CD4-positive, alpha-beta T cell treated with Interleukin-6 for 4 hours (primary cell): ENCODE data around the gene KLHL3.
"Not testable (repeated sequence)": the region's sequence is repeated elsewhere in the genome, so short reads cannot be mapped to it uniquely, and the experiment has no call there.

Experiments used
- DNase-seq: peaks from one replicate; pipeline ENCODE4 v3.0.0-alpha.2; 2020; ENCODE audit warnings: mixed read lengths

The KLHL3 gene, protein sequence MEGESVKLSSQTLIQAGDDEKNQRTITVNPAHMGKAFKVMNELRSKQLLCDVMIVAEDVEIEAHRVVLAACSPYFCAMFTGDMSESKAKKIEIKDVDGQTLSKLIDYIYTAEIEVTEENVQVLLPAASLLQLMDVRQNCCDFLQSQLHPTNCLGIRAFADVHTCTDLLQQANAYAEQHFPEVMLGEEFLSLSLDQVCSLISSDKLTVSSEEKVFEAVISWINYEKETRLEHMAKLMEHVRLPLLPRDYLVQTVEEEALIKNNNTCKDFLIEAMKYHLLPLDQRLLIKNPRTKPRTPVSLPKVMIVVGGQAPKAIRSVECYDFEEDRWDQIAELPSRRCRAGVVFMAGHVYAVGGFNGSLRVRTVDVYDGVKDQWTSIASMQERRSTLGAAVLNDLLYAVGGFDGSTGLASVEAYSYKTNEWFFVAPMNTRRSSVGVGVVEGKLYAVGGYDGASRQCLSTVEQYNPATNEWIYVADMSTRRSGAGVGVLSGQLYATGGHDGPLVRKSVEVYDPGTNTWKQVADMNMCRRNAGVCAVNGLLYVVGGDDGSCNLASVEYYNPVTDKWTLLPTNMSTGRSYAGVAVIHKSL

DNA sequence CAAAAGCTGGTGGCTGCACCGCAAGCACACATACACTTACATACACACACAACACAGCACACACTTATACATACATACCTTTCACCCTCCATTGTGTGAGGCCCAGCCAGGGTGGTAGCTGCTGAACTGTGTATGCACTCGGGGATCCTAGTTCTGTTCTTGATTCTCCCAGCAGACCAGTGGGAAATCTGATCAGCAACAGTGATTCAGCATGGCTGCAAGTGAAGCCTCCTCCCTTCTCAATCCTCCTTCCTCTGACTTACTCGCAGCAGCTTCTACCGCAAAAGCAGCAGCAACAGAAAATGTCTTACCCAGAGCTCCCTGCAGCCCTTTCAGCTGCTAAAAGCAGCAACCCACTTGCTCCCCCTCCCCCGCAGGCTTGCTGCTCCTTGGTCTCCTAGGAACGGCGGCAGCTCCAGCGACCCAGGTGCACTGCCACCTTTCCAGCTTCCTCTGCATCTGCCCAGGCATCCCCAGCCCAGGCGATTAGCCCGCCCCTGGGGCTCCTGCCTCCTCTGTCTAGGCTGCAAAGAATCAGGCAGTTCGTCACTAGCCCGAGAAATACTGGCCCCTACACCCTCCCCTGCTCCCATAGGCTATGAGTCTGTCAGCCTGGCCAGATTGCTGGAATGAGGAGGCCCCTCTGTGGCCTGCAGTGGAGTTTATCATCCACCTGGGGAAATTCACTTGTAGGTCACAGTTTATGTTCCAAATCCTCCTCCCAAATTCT is at the start of gene KLHL3:
TSS of gene KLHL3 (minus strand) at position 535 of the 730 bp plus-strand sequence. CDS start at position 92, 443 bp downstream.
- DNase-seq, result peak; percentile 65

DNA sequence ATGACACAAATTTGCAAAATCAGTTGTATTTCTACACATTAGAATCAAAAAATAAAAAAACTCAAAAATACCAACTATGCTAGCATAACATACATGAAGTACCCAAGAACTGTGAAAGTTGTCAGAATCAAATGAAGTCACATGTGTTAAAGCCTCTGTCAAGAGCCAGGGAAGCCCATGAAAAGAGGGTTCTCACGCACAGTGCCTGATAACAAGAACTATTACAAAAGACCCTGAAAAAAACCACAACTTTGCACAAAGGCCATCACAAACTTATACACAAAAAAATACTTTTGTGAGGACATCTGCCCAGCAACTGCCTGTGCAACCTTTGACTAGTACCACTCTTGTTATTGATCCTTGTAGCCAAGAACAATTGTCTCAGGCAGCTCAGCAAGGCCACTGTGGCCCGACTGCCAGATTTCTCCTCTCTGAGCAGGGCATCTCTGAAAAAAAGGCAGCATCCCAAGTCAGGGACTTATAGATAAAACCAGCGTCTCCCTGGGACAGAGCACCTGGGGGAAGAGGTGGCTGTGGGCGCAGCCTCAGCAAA is 47.2 kb upstream of the KLHL3 start:
- DNase-seq, result no peak

DNA sequence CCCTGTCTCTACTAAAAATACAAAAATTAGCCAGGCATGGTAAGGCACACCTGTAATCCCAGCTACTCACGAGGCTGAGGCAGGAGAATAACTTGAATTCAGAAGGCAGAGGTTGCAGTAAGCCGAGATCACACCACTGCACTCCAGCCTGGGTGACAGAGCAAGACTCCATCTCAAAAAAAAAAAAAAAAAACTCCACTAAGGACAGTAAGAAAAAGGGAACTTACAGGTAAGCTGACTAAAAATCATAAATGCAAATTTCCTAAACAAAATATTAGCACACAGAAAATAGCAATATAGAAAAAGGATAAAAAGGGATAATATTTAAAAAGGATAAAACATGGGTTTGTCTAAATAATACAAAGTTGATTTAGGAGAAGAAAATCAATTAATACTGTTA is 46.2 kb upstream of the KLHL3 start:
- DNase-seq, result no peak

DNA sequence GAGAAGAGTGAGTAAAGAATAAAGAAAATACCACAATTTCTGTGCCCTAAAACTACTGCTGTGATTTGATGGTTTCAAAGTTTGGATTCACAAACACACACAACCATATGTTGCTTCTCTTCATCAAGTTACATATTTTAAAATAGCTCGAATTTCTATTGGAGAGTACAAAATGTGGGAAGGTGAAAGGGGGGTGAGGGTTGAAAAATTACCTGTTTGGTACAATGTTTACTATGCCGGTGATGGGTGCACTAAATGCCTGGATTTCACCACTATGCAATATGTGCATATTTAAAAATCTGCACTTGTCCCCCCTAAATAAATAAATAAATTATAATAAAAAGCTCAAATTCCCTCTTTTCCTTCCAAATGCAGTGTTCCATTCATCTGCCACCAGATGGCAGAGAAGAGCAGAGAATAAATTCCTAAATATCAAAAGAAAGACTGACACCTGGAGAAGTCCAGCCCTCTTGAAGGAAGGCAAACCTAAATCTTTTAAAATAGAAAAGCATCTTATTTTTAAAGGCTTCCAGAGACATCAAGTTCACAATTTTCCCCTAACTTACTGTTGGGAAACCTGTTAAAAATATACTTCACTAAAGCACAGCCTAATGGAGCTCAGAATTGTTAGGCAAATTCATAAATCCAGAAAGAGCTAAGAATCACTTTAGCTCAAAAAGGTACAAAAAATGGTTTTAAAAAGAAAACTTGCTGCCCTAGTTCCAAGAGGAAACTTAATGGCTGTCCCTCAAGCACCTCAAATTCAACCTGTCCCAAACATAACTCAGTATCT is 43.1 kb upstream of the KLHL3 start:
- DNase-seq, result no peak

DNA sequence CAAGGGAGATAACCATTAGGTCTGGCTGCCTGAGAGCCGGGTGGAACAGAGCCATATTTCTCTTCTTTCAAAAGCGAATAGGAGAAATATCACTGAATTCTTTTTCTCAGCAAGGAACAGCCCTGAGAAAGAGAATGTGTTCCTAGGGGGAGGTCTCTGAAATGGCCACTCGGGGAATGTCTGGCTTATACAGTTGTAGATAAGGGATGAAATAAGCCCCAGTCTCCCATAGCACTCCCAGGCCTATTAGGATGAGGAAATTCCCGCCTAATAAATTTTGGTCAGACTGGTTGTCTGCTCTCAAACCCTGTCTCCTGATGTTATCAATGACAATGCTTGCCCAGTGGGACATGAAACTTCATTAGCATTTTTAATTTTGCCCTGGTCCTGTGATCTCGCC is 32.0 kb upstream of the KLHL3 start:
- not testable (repeated sequence) for DNase-seq

DNA sequence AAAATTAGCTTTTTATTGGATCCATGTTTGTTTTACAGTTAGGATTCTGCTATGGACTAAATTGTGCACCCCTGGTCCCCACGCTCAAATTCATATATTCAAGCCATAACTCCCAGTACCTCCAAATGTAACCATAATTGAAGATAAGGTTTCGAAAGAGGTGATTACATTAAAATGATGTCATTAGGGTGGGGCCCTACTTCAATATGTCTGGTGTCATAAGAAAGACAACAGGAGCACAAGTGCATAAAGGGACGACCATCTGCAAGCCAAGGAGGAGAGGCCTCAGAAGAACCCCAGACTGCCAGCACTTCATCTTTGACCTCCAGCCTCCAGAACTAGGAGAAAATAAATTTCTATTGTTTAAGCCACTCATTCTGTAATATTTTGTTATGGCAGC is 25.7 kb upstream of the KLHL3 start:
- DNase-seq, result no peak

DNA sequence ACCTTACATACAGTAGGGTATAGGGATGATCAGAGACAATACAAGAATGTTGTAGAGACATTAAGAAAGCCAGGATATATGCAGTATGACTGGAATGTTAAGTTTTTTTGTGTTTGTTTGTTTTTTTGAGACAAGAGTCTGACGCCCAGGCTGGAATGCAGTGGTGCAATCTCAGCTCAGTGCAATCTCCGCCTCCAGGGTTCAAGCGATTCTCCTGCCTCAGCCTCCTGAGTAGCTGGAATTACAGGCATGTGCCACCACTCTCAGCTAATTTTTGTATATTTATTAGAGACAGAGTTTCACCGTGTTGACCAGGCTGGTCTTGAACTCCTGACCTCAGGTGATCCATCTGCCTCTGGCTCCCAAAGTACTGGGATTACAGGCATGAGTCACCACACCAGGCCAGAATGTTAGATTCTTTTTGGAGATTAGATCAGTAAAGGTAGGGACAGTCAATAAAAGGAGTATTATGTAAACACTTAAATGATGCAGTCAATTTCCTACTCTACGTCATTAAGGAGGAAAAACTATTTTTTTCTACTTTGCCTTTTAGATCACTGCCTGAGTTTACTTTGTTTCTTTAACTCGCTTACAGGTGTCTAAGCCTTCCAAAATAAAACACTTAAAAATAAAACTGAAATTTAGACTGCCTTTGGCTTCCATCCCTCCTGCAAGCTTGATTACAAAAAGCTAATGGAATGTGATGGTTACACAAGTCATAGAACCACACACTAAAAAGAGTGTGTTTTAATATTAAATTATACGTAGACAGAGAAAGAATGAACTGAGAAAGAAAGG is 25.0 kb upstream of the KLHL3 start:
- no peak for DNase-seq

DNA sequence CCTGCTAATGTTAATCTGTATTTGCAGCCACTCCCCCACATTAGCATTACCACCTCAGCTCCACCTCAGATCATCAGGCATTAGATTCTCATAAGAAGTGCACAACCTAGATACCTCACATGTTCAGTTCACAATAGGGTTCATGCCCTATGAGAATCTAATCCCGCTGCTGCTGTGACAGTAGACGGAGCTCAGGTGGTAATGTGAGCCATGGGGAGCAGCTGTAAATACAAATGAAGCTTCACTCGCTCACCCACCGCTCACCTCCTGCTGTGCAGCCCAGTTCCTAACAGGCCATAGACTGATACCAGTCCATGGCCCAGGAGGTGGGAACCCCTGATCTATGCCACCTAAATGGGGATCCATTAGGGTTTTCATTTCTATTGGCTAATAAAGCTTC is 24.4 kb upstream of the KLHL3 start:
- no peak for DNase-seq

DNA sequence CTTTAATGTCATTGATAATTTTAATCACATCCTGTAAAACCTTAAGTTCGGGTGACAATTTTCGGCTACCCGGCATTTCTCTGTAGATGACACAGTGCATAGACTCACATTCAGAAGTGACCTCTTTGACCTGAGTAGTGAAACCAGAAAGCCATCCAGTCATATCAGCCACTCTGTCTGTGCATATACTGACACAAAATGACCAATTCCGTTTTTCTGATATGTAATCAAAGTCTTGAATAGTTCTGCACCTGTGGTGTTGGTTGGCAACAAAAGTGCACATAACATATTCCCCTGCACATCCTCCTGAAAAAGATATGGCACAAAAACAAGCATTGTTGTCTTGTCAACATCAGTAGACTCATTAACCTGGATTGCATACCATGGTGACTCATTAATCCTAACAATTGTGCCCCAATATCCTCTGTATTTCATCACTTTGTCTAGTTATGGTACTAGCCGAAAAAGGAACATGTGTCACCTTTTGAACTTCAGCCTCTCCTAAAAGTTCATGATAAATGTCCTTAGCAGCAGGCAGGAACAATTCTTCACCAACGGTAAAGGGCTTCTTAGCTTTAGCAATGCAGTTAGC is 22.9 kb upstream of the KLHL3 start:
- DNase-seq, result no peak

DNA sequence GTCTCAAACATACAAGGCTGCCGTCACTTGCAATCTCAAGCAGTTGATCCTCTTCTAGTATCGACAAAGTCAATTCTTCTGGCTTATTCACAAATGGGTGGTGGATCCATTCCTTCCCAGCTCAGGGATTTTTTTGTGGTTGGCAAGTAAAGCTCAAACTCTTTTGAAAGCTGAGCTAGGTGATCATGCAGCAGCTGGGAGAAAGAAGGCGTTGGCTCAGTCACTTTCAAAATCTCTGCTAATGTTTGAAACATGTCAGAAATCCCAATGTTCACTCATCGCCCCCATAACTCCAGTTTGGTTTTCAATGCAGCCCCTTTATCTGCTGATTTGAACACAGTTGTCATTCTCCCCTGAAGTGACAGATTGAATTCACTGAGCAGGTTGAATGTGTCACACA is 22.2 kb upstream of the KLHL3 start:
- DNase-seq, result no peak

DNA sequence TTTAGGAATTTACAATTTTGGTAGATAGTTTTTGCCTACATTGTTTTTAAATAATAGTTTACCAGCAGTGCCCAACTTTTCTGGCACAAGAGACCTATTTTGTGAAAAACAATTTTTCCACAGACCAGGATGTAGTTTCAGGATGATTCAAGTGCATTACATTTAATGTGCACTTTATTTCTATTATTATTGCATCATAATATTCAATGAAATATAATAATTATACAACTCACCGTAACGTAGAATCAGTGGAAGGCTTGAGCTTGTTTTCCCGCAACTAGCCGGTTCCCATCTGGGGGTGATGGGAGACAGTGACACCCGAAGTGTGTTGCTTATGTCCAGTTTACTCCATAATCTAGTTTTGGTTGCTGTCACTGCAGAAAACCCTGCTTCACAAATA is 21.7 kb upstream of the KLHL3 start:
- no peak for DNase-seq

DNA sequence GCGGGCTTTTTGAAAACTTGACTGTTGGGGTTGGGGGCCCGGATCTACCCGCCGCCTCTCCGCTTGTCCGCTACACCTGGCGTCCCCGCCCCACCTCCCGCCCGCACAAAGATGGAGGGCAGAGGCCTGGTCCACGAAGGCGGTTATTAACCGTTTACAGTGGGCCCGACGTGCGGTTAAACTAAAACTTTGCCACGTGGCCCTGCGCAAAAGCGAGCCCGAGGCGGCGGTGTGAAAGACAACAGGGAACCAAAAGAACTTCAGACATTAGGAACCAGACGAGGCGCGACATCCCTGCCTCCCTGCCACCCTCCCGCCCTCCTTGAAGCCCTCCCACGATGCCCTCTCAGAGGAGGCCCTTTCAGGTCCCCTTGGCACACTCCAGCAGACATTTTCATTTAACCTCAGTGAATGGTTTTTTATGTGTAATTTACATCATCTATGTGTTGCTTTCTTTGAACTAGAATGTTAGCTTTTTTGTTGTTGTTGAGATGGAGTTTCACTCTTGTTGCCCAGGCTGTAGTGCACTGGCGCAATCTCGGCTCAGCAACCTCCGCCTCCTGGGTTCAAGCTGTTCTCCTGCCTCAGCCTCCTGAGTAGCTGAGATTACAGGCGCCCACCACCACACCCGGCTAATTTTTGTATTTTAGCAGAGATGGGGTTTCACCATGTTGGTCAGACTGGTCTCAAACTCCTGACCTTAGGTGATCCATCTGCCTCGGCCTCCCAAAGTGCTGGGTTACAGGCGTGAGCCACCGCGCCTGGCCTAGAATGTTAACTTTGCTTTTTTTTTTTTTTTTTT is 19.3 kb upstream of the KLHL3 start:
- no peak for DNase-seq

DNA sequence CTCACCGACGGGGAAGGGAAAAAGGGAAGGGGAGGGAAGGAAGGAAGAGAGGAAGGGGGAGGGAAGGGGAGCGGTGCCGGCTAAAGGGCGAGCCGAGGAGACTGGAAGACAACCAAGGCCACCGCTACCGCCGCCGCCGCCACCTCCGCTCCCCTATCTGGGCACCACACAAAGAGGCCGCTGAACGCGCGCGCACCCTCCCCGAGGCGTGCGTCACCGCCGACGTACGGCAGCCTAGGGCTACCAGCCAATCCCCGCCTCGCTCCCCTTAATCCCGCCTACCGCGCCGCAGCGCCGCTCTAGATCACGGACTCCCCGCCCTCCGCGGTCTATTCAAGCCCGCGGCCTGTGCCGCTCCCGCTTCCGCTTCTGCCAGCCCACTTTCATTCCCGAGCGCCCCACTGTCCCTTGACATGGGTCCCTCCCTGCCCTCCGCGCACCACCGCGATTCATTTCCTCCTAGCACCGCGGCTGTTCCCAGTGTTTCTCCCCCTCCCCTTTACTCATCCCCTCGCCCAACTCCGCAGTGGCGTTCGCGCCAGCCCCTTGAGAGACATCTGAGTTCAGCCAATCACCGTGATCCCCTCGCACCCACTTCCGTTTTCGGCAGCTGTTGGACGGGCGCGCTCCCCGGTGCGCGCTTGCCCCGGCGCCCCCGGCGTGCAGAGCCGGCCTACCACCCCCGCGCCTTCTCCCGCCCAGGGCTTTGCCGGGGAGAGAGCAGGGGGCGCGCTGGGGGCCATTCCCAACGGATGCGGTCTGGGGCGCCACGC is 18.5 kb upstream of the KLHL3 start, which contains the start of gene HNRNPA0:
TSS of gene HNRNPA0 (minus strand) at position 176 of the 773 bp plus-strand sequence. CDS start 297 bp downstream, outside the sequence.
- peak; percentile 97 for DNase-seq

DNA sequence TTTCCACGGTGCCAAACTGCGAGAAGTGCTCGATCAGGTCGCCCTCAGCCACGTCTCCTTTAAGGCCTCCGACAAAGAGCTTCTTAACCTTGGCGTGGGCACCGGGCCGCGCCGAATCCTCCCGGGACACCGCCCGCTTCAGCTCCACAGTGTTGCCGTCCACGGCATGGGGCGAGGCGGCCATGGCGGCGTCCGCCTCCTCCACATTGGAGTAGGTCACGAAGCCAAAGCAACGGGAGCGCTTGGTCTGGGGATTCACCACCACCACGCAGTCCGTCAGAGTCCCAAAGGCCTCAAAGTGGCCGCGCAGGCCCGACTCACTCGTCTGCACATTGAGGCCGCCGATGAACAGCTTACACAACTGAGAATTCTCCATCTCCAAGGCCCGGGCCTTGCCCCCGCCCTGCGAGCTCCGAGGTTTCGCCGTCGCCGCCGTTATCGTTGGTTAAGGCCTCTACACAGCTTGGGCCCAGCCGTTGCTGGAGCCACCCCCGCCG is 17.9 kb upstream of the KLHL3 start:
- no peak for DNase-seq

DNA sequence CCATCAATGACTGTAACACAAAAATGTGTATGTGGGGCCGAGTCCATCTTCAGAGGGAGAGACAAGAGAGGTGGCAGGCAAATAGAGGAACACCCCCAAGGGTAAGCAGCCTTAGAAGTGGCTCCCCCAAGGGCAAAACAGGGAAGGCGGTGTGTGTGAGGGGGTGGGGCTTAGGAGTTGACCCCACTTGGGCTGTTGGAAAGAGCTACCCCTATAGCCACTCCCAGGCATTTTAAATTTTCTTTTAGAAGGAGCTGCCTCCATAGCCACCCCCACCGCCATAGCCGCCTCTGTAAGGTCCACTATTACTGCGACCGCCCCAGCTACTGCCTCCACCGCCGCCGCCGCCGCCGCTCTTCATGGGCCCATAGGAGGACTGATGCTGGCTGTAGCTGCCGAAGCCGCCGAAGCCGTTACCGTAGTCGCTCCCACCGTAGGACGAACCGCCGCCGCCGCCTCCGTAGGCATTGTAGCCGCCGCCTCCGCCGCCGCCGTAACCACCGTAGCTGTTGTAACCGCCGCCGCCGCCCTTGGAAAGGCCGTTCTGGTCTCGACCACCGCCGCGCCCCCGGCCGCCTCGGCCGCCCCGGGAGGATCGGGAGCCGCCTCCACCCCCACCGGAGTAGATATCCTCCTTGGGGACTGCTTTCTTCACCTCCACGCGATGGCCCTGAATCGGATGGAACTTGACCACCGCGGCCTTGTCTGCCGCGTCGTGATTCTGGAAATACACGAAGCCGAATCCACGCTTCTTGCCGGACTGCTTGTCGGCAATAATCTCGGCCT is 17.2 kb upstream of the KLHL3 start:
- DNase-seq, result peak; percentile 41

DNA sequence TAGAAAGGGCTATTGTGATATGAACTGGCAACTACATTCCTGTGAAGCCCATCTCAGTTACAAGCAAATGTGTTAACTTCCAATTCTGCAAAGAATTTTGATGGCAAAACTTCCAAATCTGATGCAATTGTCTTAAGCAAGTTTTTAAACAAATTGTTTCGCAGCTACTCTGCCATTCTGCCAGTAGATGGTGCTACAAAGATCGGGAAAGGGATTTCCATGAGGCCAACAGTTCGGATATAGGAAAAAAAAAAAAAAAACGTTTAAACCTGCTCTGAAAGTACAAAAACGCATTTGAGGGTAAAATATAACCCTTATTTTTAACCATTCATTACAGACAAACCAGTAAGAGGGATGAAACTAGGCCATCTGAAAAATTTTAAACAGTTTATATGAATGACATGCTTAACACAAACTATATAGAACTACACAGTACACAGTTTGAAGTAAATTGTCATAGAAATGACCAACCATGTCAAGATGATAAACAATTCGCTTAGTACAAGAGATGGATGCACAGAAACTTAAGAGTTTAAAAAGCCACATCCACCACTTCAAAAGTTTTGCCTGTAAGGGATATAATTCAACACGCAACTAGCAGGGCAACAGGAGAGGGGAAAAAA is 16.1 kb upstream of the KLHL3 start:
- no peak for DNase-seq

DNA sequence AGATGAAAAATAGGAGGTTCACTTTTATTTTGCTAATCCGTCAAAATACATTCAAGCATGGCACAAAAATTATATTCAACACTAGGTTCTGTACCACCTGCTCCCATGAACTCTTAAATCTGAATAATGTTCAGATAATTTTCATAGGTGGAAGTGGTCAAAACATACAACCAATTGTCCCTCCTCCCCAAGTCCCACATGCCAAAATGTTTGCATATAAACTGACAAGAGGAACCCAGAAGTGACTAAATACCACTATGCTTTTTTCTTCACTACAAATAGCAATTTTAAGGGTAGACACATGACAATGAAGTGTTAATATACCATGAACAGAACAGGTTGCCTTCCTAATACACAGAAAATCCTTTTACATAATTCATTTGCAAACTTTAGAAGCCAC is 14.5 kb upstream of the KLHL3 start:
- DNase-seq, result no peak

DNA sequence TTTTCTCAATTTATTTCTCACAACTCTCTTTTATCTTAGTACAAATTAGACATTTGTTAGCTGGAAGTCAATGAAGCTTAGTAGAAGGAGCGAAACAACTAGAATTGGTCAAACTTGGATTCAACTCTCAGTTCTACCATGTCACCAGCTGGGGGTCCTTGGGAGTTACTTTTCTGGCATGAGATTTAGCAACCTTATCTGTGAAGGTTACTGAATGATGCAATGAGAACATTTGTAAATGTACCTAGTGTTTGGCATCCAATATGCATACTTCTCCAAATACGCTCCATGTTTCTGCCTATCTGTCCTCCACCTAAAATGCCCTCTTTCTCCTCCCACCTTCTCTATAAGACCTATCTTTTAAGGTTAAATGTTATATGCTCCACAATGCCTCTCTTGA is 12.0 kb upstream of the KLHL3 start:
- DNase-seq, result no peak
